NT2/D1 (cell line): ENCODE results near the gene CELF4.

Experiments
- YY1 ChIP-seq: IDR thresholded peaks from 2 replicates; pipeline ENCODE4 v1.6.1; 2011; ENCODE audit not compliant: insufficient read length, insufficient read depth
- ZNF274 ChIP-seq: IDR thresholded peaks from 2 replicates; pipeline ENCODE4 v1.6.1; 2011; ENCODE audit warnings: mild to moderate bottlenecking, low read depth, low read length

DNA sequence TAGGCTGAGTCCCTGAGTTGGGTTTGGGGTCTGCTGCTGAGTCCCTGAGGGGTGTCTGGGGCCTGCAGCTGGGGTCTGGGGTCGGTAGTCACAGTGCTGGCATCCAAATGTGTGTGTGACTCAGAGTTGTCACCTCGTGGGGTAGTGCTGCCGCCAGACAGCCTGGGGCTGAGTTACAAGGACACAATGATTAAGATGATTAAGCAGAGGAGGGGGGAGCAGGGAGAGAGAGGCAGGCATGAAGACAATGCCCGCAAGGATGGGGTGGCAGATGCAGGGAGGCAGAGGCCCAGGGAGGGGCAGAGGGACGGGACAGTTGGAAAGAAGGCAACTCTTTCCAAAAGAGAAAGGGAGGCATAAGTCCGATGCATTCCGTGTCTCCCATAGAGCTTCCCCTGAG, 120.2 kb downstream of the CELF4 start:
- TF ChIP-seq YY1 (no peak), ZNF274 (no peak)
